BLaER1 (cell line): ENCODE data around the gene CNOT3.

Source experiments
- H3K27ac ChIP-seq: shearing (Covaris generic); formaldehyde crosslinking; 2 replicates; pipeline ENCODE4 v1.8.1; 2022
- H3K27me3 ChIP-seq: shearing (Covaris generic); formaldehyde crosslinking; 2 replicates; pipeline ENCODE4 v1.8.1; 2022
- H3K36me3 ChIP-seq: shearing (Covaris generic); formaldehyde crosslinking; 2 replicates; pipeline ENCODE4 v1.8.1; 2022
- H3K4me1 ChIP-seq: shearing (Covaris generic); formaldehyde crosslinking; 2 replicates; pipeline ENCODE4 v1.8.1; 2022
- H3K4me2 ChIP-seq: shearing (Covaris generic); formaldehyde crosslinking; 2 replicates; pipeline ENCODE4 v1.8.1; 2022
- H3K4me3 ChIP-seq: shearing (Covaris generic); formaldehyde crosslinking; 2 replicates; pipeline ENCODE4 v1.8.1; 2022
- H3K9ac ChIP-seq: shearing (Covaris generic); formaldehyde crosslinking; 2 replicates; pipeline ENCODE4 v1.8.1; 2022
- H3K9me3 ChIP-seq: shearing (Covaris generic); formaldehyde crosslinking; 2 replicates; pipeline ENCODE4 v1.8.1; 2022
- H4K20me1 ChIP-seq: shearing (Covaris generic); formaldehyde crosslinking; 2 replicates; pipeline ENCODE4 v1.8.1; 2022
- Cebpa-rat ChIP-seq: shearing (Covaris generic); IDR thresholded peaks from 2 replicates; pipeline ENCODE4 v1.8.1; 2022

The CNOT3 gene

DNA sequence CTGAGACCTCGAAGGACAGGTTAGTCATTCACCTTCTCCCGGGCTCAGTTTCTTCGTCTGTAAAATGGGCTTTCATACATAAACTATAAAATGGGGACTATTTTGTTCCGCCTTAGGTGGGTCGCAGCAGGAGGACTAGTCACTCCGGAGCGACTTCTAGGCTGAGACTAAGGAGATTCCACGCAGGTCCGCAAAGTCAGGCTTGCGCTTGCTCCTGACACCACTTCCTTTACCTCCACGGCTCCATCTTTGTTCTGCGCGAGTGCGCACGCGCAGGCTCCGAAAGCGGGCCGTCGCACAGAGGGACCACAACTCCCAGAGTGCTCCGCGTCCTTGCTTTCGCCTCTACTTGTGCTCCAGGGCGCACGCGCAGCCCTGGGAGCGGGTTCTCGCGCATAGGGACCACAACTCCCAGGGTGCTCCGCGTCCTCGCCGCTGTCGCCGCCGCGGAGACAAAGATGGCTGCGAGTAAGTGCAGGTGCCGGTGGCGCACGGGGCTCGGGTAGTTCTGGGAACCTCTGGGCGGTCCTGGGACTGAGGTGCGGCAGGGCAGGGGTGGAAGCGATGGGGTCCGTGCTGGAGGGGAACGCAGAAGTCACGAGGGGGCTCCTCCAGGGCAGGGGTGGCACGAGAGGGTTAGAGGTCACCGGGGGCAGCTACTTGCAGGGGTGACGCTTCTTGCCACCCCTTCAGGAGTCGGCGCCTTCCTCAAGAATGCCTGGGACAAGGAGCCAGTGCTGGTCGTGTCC, 35.0 kb upstream of the CNOT3 start, which contains the start of gene NDUFA3:
Gene NDUFA3 (plus strand): TSS at position 435 of the 749 bp plus-strand sequence. CDS start 24 bp downstream, at position 459.
- Histone ChIP-seq H3K27me3 (peaks cover 11% of the 10 kb centered on the region; the same call in 1 of the 2 replicates), H3K4me2 (peak within 1 kb of the TSS; percentile 96), H3K27ac (peak within 1 kb of the TSS; percentile 91), H3K9me3 (no peaks in the 10 kb centered on the region), H3K4me3 (peak within 1 kb of the TSS; percentile 92), H3K9ac (peak within 1 kb of the TSS; percentile 94), H4K20me1 (peaks cover 11% of the 10 kb centered on the region; the same call in 1 of the 2 replicates), H3K36me3 (peaks cover 25% of the 10 kb centered on the region), H3K4me1 (peaks cover 38% of the 10 kb centered on the region)
- TF ChIP-seq Cebpa-rat, result no peak

DNA sequence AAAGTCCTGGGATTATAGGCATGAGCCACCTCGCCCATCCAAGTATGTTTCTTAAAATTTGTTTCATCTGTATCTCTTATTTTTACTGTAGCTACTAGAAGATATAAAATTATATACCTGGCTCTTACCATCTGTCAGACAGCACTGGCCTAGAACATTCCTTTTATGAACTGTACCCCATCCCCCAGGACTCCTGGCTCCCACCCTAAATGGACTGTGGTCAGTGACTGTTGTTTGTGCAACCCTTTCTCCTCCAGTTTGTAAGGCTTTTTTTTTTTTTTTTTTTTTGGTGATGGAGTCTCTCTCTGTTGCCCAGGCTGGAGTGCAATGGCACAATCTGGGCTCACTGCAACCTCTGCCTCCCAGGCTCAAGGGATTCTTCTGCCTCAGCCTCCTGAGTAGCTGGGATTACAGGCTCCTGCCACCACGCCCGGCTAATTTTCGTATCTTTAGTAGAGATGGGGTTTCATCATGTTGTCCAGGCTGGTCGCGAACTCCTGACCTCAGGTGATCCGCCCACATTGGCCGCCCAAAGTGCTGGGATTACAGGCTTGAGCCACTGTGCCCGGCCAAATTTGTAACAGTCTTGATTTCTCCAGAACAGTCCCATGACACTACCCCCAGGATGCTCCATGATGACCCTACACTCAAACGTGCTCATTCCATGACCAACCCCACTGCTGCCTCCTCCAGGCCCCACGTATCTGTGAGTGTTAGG, 32.4 kb upstream of the CNOT3 start:
- H3K36me3 ChIP-seq, result peaks cover 51% of the 10 kb centered on the region
- H3K4me3 ChIP-seq, result no peak overlapping the region
- no peak overlapping the region for H3K27ac ChIP-seq
- H3K9me3 ChIP-seq, result no peaks in the 10 kb centered on the region
- no peak for TF ChIP-seq Cebpa-rat
- H3K9ac ChIP-seq, result no peak overlapping the region
- H3K4me1 ChIP-seq, result peaks cover 37% of the 10 kb centered on the region
- H4K20me1 ChIP-seq, result peaks cover 36% of the 10 kb centered on the region
- H3K27me3 ChIP-seq, result no peaks in the 10 kb centered on the region
- H3K4me2 ChIP-seq, result no peak overlapping the region

DNA sequence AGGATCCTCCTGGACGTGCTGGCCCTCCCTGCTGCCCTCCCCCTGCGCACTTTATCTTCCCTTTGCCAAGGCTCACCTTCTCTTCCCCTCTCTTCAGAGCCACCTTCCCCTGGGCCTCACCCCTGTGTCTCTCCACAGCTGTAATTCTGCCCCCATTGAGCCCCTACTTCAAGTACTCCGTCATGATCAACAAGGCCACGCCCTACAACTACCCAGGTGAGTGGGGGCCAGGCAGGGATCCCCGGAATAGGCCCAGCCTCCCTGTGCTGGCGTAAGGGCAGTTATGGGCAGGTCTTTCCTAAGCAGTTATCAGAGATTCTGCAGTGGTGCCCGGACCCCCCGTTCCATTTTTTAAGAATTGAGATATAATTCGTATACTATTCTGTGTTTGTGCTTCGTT, 31.8 kb upstream of the CNOT3 start:
- H3K27ac ChIP-seq, result no peak overlapping the region
- no peaks in the 10 kb centered on the region for H3K9me3 ChIP-seq
- peaks cover 42% of the 10 kb centered on the region for H4K20me1 ChIP-seq
- no peaks in the 10 kb centered on the region for H3K27me3 ChIP-seq
- peaks cover 30% of the 10 kb centered on the region for H3K4me1 ChIP-seq
- peaks cover 57% of the 10 kb centered on the region for H3K36me3 ChIP-seq
- H3K4me3 ChIP-seq, result no peak overlapping the region
- no peak overlapping the region for H3K4me2 ChIP-seq
- H3K9ac ChIP-seq, result no peak overlapping the region
- TF ChIP-seq Cebpa-rat, result no peak

DNA sequence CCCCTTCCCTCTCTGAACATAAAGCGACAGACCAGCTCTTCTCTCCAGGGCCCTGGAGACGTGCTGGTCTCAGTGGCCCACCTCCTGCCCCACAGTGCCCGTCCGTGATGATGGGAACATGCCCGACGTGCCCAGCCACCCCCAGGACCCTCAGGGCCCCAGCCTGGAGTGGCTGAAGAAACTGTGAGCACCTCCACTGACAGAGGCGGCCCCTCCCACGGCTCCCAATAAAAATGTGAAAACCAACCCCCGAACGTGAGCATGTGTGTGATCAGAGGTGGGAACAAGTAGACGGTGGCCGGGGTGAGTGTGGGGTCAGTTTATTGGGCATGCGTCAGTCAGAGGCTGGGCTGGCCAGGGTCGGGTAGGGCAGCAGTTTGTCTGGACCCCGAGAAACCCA, 30.8 kb upstream of the CNOT3 start:
- Histone ChIP-seq H3K9me3 (no peaks in the 10 kb centered on the region), H3K4me1 (peaks cover 22% of the 10 kb centered on the region)

DNA sequence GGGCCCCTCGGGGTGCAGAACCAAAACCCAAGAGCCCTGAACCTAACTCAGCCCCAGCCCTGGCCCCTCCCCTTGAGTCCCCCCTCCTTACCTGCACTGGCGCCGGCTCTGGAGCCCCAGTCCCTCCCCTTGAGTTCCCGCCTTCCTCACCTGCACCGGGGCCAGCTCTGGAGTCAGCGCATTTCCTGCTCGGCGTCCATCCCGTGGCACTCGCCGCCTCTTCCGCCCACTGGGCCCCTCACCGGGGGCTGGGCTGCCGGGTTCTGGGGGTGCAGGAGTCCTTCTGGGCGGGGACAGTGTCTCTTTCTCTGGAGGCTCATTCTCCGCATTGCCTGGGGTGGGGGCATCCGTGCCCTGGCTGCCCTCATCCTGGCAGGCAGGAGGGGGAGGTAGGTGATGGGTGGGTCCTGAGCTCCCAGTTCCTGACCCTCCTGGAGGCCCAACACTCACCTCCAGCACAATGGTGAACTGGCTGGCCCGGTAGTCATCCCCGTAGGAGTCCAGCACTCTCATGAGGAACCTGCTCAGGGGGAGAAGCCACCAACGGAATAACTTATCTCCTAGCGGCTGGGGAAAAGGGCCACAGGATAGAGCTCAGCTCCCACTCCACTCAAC, 29.6 kb upstream of the CNOT3 start:
- Histone ChIP-seq H3K27ac (no peak overlapping the region), H3K9ac (no peak overlapping the region), H4K20me1 (peaks cover 47% of the 10 kb centered on the region), H3K4me2 (no peak overlapping the region), H3K36me3 (peaks cover 79% of the 10 kb centered on the region), H3K4me3 (no peak overlapping the region), H3K27me3 (no peaks in the 10 kb centered on the region), H3K9me3 (no peaks in the 10 kb centered on the region), H3K4me1 (peaks cover 14% of the 10 kb centered on the region)
- no peak for TF ChIP-seq Cebpa-rat

More for the DNA sequence above, 30.8 kb upstream of the CNOT3 start:
- Histone ChIP-seq H4K20me1 (peaks cover 47% of the 10 kb centered on the region), H3K4me3 (no peak overlapping the region), H3K9ac (no peak overlapping the region), H3K27me3 (no peaks in the 10 kb centered on the region), H3K36me3 (peaks cover 66% of the 10 kb centered on the region), H3K27ac (no peak overlapping the region), H3K4me2 (no peak overlapping the region)
- no peak for TF ChIP-seq Cebpa-rat

DNA sequence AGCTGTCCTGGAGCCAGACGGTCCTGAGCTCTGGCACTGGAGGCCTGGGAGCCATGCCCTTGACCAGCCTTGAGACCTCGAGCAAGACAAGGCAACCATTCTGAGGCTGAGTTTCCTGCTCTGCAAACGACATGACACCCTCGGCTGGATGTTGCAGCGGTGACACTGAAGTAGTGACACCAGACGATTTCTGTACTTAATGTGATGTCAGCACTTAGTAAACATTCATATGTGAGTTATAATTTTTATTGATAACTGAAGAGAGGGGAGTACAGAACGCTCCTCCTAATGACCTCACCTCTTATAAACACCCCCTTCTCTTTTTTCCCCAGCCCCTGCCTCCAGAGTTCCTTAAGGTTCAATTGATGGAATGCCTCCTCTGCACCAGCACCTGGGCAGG, 29.1 kb upstream of the CNOT3 start:
- H3K27me3 ChIP-seq, result no peaks in the 10 kb centered on the region
- no peak overlapping the region for H3K27ac ChIP-seq
- TF ChIP-seq Cebpa-rat, result no peak
- H3K4me2 ChIP-seq, result no peak overlapping the region
- peaks cover 47% of the 10 kb centered on the region for H4K20me1 ChIP-seq
- no peak overlapping the region for H3K9ac ChIP-seq
- no peaks in the 10 kb centered on the region for H3K9me3 ChIP-seq
- no peak overlapping the region for H3K4me3 ChIP-seq
- H3K36me3 ChIP-seq, result peaks cover 84% of the 10 kb centered on the region
- H3K4me1 ChIP-seq, result peaks cover 12% of the 10 kb centered on the region

DNA sequence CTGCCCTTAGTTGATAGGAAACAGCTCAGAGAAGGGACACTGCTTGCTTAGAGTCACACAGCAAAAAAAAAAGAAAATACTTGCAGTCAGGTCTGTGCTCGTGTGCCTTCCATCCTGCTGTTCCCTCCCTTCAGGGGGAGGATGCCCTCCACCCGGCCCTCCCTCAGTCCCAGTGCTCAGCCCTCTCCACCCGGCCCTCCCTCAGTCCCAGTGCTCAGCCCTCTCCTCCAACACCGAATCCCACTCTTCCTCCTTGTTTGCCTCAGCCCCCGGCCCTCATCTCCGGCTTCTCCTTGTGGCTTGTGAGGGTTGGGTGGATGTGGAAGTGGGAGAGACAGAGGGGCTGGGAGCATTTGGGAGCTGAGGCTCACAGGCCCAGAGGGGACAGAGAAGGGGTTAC, 27.9 kb upstream of the CNOT3 start:
- H3K4me1 ChIP-seq, result peaks cover 11% of the 10 kb centered on the region
- no peaks in the 10 kb centered on the region for H3K27me3 ChIP-seq
- H3K9ac ChIP-seq, result no peak overlapping the region
- no peak overlapping the region for H3K27ac ChIP-seq
- peaks cover 87% of the 10 kb centered on the region for H3K36me3 ChIP-seq
- peaks cover 54% of the 10 kb centered on the region for H4K20me1 ChIP-seq
- H3K9me3 ChIP-seq, result no peaks in the 10 kb centered on the region
- no peak overlapping the region for H3K4me3 ChIP-seq
- no peak overlapping the region for H3K4me2 ChIP-seq
- no peak for TF ChIP-seq Cebpa-rat

DNA sequence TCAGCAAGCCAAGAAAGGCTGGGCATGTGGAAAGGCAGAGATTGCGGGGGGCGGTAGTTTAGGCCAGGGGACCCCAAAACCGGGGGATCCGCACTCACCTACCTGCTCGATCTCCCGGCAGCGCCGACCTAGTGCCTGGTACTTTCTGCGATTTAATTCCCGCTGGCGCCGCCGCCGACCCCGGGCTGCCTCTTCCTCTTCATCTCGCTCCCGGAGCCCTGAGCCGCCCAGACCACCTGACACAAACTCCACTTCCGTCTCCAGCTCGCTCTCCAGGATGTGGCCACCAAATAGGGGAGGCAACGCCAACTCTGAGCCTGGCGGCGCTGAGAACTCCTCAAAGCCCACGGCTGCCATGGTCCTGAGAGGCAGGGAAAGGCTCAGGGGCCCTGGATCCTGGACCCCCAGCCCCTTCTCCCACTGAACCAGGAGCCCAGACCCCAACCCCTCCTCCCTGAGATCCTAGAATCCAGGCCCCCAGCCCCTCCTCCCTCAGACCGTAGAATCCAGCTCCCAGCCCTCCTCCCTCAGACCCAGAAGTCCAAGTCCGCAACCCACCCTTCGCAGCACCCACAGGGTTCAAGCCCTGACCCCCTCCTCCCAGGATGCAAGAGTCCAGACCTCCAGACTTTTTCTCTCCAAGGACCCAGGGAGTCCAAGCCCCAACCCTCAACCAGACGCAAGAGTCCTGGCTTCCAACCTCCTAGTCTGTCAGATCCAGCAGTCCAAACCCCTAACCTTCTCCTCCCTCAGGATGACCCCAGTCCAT, 23.0 kb upstream of the CNOT3 start:
- H3K9ac ChIP-seq, result peak overlapping the region; percentile 90
- peaks cover 24% of the 10 kb centered on the region for H3K4me1 ChIP-seq
- peak overlapping the region; percentile 94 for H3K4me3 ChIP-seq
- H3K36me3 ChIP-seq, result peaks cover 61% of the 10 kb centered on the region
- peak overlapping the region; percentile 94 for H3K4me2 ChIP-seq
- H4K20me1 ChIP-seq, result peaks cover 38% of the 10 kb centered on the region
- no peak for TF ChIP-seq Cebpa-rat
- no peaks in the 10 kb centered on the region for H3K9me3 ChIP-seq
- no peaks in the 10 kb centered on the region for H3K27me3 ChIP-seq
- H3K27ac ChIP-seq, result peak overlapping the region; percentile 91
